GM23338 (cell line): ENCODE results near the gene MRTFA.

Experiments used
- CREB1 ChIP-seq: fragments of 250-450 bp; sonication (Bioruptor Pico); IDR thresholded peaks from 2 replicates; pipeline ENCODE4 v1.5.0; 2020; ENCODE audit warnings: low read depth, mild to moderate bottlenecking, moderate library complexity
- CTCF ChIP-seq, 2 experiments: fragments of 200-600 bp in 1 of 2; sonication (generic) in 1 of 2; conservative IDR thresholded peaks; 2 replicates each; pipeline versions ENCODE4 v1.5.1 to v1.6.1; 2016 to 2017; ENCODE audit warnings: antibody characterized with exemption in 2 of 2, low read depth in 2 of 2, mild to moderate bottlenecking in 2 of 2, moderate library complexity in 1 of 2
- ETS1 ChIP-seq: IDR thresholded peaks from 2 replicates; pipeline ENCODE4 v1.6.1; 2016; ENCODE audit warnings: antibody characterized with exemption
- EZH2 ChIP-seq: fragments of 200-600 bp; sonication (generic); IDR thresholded peaks from one replicate; pipeline ENCODE4 v1.8.0; 2017; ENCODE audit warnings: antibody characterized with exemption, mild to moderate bottlenecking, low read depth; ENCODE audit not compliant: unreplicated experiment
- EZH2phosphoT487 ChIP-seq: fragments of 200-600 bp; sonication (generic); IDR thresholded peaks from one replicate; pipeline ENCODE4 v1.8.1; 2018; ENCODE audit warnings: antibody characterized with exemption; ENCODE audit not compliant: unreplicated experiment
- JUNB ChIP-seq: IDR thresholded peaks from one replicate; pipeline ENCODE4 v1.6.1; 2016; ENCODE audit warnings: antibody characterized with exemption; ENCODE audit not compliant: unreplicated experiment
- POLR2AphosphoS5 ChIP-seq: IDR thresholded peaks from 2 replicates; pipeline ENCODE4 v1.6.1; 2016; ENCODE audit warnings: antibody characterized with exemption, low read depth
- REST ChIP-seq: IDR thresholded peaks from one replicate; pipeline ENCODE4 v1.6.1; 2018; ENCODE audit warnings: antibody characterized with exemption; ENCODE audit not compliant: unreplicated experiment
- ZNF114 ChIP-seq: fragments of 250-450 bp; sonication (Bioruptor Pico); IDR thresholded peaks from 2 replicates; pipeline ENCODE4 v1.5.0; 2020; ENCODE audit warnings: mild to moderate bottlenecking, moderate library complexity
- ZNF331 ChIP-seq: fragments of 250-450 bp; sonication (Bioruptor Pico); IDR thresholded peaks from 2 replicates; pipeline ENCODE4 v1.5.0; 2020; ENCODE audit warnings: low read depth, mild to moderate bottlenecking, moderate library complexity
- ZNF462 ChIP-seq: fragments of 250-450 bp; sonication (Bioruptor Pico); IDR thresholded peaks from 2 replicates; pipeline ENCODE4 v1.5.0; 2020; ENCODE audit warnings: mild to moderate bottlenecking, moderate library complexity

GRCh38 chr22:40367342-40367741 lies 269.2 kb downstream of the MRTFA start:
- TF ChIP-seq CTCF (conservative IDR thresholded peaks at IDR 0.05; ENCODE audit: low read depth in 2 of 2): no peak
- TF ChIP-seq ZNF462 (CRISPR knock-in tag): no peak
- TF ChIP-seq JUNB: no peak
- no peak for TF ChIP-seq POLR2AphosphoS5
- TF ChIP-seq REST: no peak
- TF ChIP-seq EZH2: no peak
- no peak for TF ChIP-seq CREB1 (CRISPR knock-in tag)
- no peak for TF ChIP-seq ZNF331
- TF ChIP-seq ZNF114 (CRISPR knock-in tag): no peak
- TF ChIP-seq EZH2phosphoT487: no peak
- TF ChIP-seq ETS1: no peak
